ENCODE data around the gene ZSCAN10. TPM values are rescaled to one million over a fixed set of nuclear protein-coding genes. Genes with fewer than 3 reads are reported as not detected.
"Not testable (repeated sequence)": the region's sequence is repeated elsewhere in the genome, so short reads cannot be mapped to it uniquely, and the experiment has no call there.

ZSCAN10 gene
- polyA plus RNA-seq, 1 donor = 0.66 TPM

DNA sequence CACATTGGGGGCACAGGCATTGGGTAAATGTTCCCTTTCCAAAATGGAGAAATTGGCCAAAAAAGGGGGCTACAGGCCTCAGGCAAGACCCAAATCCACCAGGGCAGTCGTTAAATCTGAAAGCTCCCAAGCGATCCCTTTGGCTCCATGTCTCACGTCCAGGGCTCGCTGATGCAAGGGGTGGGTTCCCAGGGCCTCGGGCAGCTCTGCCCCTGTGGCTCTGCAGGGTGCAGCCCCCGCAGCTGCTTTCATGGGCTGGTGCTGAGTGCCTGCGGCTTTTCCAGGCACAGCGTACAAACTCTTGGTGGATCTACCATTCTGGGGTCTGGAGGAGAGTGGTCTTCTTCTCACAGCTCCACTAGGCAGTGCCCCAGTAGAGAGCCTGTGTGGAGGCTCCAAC lies 15.7 kb downstream of the ZSCAN10 start:
- not testable (repeated sequence) for H3K36me3 ChIP-seq (ENCODE audit: control insufficient read depth, insufficient read depth, low read length); H3K27me3 ChIP-seq (ENCODE audit: control insufficient read depth, insufficient read depth, low read length); DNase-seq; H3K4me3 ChIP-seq (ENCODE audit: low read length); H3K9me3 ChIP-seq (ENCODE audit: control insufficient read depth, low read depth, low read length)
- no CpG with 5 or more reads among the region's 8 CpGs for WGBS (ENCODE audit: insufficient coverage, low lambda C conversion rate)
- Histone ChIP-seq H3K27ac (ENCODE audit: low read length) (peak overlapping the region; percentile 61), H3K4me1 (ENCODE audit: control insufficient read depth, insufficient read depth, low read length) (peaks cover 42% of the 10 kb centered on the region)

DNA sequence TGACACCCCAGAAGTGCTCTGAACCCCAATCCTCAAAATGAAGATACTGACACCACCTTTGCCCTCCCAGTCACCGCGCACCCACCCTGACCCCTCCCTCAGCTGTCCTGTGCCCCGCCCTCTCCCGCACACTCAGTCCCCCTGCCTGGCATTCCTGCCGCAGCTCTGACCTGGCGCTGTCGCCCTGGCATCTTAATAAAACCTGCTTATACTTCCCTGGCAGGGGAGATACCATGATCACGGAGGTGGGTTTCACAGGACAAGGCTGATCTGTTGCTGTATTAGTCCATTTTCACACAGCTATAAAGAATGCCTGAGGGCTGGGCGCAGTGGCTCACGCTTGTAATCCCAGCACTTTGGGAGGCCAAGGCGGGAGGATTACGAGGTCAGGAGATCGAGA lies 17.1 kb downstream of the ZSCAN10 start:
- H3K9me3 ChIP-seq (ENCODE audit: control insufficient read depth, low read depth, low read length); H3K36me3 ChIP-seq (ENCODE audit: control insufficient read depth, insufficient read depth, low read length); H3K27me3 ChIP-seq (ENCODE audit: control insufficient read depth, insufficient read depth, low read length); H3K27ac ChIP-seq (ENCODE audit: low read length); DNase-seq; H3K4me3 ChIP-seq (ENCODE audit: low read length): not testable (repeated sequence)
- no CpG with 5 or more reads among the region's 13 CpGs for WGBS (ENCODE audit: insufficient coverage, low lambda C conversion rate)
- H3K4me1 ChIP-seq (ENCODE audit: control insufficient read depth, insufficient read depth, low read length) = peaks cover 30% of the 10 kb centered on the region

DNA sequence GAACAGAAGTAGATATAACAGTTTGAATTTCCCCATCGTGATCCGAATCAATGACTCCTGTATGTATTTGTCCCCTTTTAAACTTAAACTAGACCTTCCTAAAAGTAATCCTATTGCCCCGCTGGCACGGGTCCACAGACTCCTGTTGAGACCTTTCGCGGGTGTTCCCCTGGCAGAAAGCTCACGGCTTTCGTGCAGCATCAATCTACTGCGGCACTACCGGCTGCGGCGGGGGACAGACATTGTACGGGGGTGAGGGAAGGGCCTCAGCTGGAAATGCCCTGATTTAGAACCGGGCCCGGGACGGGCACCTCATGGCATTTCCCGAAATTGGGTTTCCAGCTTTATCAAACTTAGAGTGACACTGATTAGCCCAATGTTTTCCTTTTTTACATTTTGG lies 19.1 kb downstream of the ZSCAN10 start:
- H3K4me1 ChIP-seq (ENCODE audit: control insufficient read depth, insufficient read depth, low read length) = peaks cover 11% of the 10 kb centered on the region
- no peak overlapping the region for H3K4me3 ChIP-seq (ENCODE audit: low read length)
- no peaks in the 10 kb centered on the region for H3K36me3 ChIP-seq (ENCODE audit: control insufficient read depth, insufficient read depth, low read length)
- no peak for DNase-seq
- no peak overlapping the region for H3K27ac ChIP-seq (ENCODE audit: low read length)
- WGBS (ENCODE audit: insufficient coverage, low lambda C conversion rate) = no CpG with 5 or more reads among the region's 17 CpGs
- H3K9me3 ChIP-seq (ENCODE audit: control insufficient read depth, low read depth, low read length) = peaks cover 2% of the 10 kb centered on the region
- H3K27me3 ChIP-seq (ENCODE audit: control insufficient read depth, insufficient read depth, low read length) = no peaks in the 10 kb centered on the region

DNA sequence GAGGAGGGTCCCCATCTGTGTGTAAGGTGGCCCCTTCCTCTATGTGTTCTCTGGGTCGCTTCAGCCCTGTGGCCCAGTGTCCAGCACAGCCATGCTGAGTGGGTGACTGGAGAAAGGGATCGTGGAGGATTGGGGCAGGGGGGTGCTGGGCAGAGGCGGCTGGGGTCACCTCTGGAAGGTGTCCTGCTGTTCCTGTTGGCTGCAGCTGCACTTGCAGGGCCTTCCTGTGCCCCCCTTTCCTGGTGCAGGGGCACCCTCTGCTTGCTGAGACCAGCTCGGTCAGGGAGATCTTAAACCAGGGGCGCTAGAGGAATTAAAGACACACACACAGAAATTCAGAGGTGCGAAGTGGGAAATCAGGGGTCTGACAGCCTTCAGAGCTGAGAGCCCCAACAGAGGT lies 22.5 kb downstream of the ZSCAN10 start:
- no peak overlapping the region for H3K27ac ChIP-seq (ENCODE audit: low read length)
- no peaks in the 10 kb centered on the region for H3K27me3 ChIP-seq (ENCODE audit: control insufficient read depth, insufficient read depth, low read length)
- DNase-seq = no peak
- H3K9me3 ChIP-seq (ENCODE audit: control insufficient read depth, low read depth, low read length) = no peaks in the 10 kb centered on the region
- H3K4me3 ChIP-seq (ENCODE audit: low read length) = no peak overlapping the region
- no peaks in the 10 kb centered on the region for H3K36me3 ChIP-seq (ENCODE audit: control insufficient read depth, insufficient read depth, low read length)
- WGBS (ENCODE audit: insufficient coverage, low lambda C conversion rate) = no CpG with 5 or more reads among the region's 6 CpGs
- no peaks in the 10 kb centered on the region for H3K4me1 ChIP-seq (ENCODE audit: control insufficient read depth, insufficient read depth, low read length)

DNA sequence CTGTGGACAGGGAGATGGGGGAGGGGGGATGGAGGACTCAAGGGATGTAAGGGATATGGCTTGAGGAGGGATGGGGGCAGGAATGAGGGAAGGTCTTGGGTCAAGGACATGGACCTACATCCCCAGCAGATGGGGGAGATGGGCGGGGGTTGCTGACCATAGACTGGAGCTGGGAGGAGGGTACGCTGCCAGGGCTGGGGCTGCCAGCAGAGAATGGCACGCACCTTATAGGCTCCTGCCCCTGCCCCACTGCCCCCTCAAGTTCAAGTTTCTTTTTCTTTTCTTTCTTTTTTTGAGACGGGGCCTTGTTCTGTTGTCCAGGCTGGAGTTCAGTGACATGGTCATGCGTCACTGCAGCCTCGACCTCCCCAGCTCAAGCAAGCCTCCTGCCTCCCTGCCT lies 23.1 kb downstream of the ZSCAN10 start:
- H3K4me3 ChIP-seq (ENCODE audit: low read length); H3K4me1 ChIP-seq (ENCODE audit: control insufficient read depth, insufficient read depth, low read length); H3K27ac ChIP-seq (ENCODE audit: low read length); H3K27me3 ChIP-seq (ENCODE audit: control insufficient read depth, insufficient read depth, low read length); DNase-seq; H3K9me3 ChIP-seq (ENCODE audit: control insufficient read depth, low read depth, low read length); H3K36me3 ChIP-seq (ENCODE audit: control insufficient read depth, insufficient read depth, low read length): not testable (repeated sequence)
- 100% methylated on average over 1 of the region's 6 CpGs for WGBS (ENCODE audit: insufficient coverage, low lambda C conversion rate)

DNA sequence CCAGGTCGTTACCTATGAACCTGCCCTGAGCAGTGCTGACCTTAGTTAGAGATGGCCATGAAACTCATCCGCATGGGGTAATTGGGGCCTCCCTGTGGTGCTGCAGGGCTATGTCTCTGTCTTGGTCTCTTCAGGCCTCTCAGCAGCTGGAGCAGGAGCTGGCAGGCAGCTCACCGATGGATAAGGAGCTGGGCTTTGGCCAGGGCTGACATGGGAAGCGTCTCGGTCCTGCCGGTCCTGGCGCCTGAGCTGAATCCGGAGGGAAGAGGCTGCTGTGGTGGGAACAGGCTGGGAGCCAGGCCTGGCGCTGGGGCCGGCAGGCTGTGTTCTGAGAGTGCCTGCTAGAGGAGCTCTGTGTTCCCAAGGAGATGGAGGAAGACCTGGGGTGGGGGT lies 23.6 kb downstream of the ZSCAN10 start:
- Histone ChIP-seq H3K9me3 (ENCODE audit: control insufficient read depth, low read depth, low read length) (no peaks in the 10 kb centered on the region), H3K27me3 (ENCODE audit: control insufficient read depth, insufficient read depth, low read length) (no peaks in the 10 kb centered on the region), H3K4me1 (ENCODE audit: control insufficient read depth, insufficient read depth, low read length) (no peaks in the 10 kb centered on the region), H3K4me3 (ENCODE audit: low read length) (no peak overlapping the region), H3K36me3 (ENCODE audit: control insufficient read depth, insufficient read depth, low read length) (no peaks in the 10 kb centered on the region), H3K27ac (ENCODE audit: low read length) (no peak overlapping the region)
- DNase-seq = no peak
- no CpG with 5 or more reads among the region's 10 CpGs for WGBS (ENCODE audit: insufficient coverage, low lambda C conversion rate)

DNA sequence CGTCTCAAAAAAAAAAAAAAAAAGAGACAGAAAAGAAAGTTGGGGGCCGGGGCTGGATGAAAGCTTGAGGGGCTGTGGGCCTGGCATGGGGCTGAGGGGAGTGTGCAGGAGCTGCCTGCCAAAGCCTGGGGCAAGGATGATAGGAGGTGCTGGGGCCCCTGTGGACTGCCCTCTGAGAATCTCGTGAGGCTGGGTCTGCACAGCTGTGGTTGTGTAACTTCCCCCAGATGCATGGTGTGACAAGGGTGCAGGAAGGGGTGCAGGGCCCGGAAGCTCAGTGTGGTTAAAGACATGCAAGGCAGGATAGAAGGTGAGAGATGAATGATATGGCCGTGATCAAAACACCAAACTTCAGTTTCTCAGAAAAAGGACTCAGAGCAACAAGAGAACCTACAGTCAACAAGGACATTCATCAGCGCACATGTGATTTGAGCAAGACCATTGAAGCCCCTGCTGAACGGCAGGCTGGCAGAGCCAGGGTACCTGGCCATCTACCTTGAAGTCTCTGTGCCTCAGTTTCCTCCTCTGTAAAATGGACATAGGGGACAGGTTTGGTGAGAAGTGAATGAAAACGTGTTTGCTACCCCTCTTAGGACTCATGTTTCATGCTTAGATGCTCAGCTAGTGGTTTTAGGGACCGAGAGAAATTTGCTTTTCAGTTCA lies 24.1 kb downstream of the ZSCAN10 start:
- no peaks in the 10 kb centered on the region for H3K4me1 ChIP-seq (ENCODE audit: control insufficient read depth, insufficient read depth, low read length)
- no peaks in the 10 kb centered on the region for H3K9me3 ChIP-seq (ENCODE audit: control insufficient read depth, low read depth, low read length)
- no peak overlapping the region for H3K27ac ChIP-seq (ENCODE audit: low read length)
- no peak for DNase-seq
- WGBS (ENCODE audit: insufficient coverage, low lambda C conversion rate) = no CpG with 5 or more reads among the region's 9 CpGs
- no peaks in the 10 kb centered on the region for H3K36me3 ChIP-seq (ENCODE audit: control insufficient read depth, insufficient read depth, low read length)
- no peak overlapping the region for H3K4me3 ChIP-seq (ENCODE audit: low read length)
- no peaks in the 10 kb centered on the region for H3K27me3 ChIP-seq (ENCODE audit: control insufficient read depth, insufficient read depth, low read length)

DNA sequence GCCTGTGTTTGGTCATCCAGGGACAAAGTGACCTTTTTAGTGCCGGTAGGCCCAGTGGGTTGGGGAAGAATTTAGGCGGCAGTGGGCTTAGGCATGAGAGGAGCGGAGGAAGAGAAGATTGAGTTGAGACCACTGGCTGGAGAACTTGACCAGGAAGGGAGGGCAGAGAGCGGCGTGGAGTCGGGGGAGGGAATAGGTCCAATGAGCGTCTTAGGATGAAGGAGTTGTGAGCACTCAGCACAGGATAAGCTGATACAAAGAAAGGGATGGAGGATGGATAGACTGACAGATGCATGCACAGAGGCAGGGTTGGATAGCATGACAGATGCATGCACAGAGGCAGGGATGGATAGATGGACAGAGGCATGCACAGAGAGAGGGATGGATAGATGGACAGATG lies 25.6 kb downstream of the ZSCAN10 start:
- no peaks in the 10 kb centered on the region for H3K4me1 ChIP-seq (ENCODE audit: control insufficient read depth, insufficient read depth, low read length)
- H3K27me3 ChIP-seq (ENCODE audit: control insufficient read depth, insufficient read depth, low read length) = no peaks in the 10 kb centered on the region
- no peak overlapping the region for H3K27ac ChIP-seq (ENCODE audit: low read length)
- no peak overlapping the region for H3K4me3 ChIP-seq (ENCODE audit: low read length)
- no peaks in the 10 kb centered on the region for H3K9me3 ChIP-seq (ENCODE audit: control insufficient read depth, low read depth, low read length)
- WGBS (ENCODE audit: insufficient coverage, low lambda C conversion rate) = 90% methylated on average over 2 of the region's 7 CpGs
- H3K36me3 ChIP-seq (ENCODE audit: control insufficient read depth, insufficient read depth, low read length) = peaks cover 2% of the 10 kb centered on the region
- DNase-seq = no peak

DNA sequence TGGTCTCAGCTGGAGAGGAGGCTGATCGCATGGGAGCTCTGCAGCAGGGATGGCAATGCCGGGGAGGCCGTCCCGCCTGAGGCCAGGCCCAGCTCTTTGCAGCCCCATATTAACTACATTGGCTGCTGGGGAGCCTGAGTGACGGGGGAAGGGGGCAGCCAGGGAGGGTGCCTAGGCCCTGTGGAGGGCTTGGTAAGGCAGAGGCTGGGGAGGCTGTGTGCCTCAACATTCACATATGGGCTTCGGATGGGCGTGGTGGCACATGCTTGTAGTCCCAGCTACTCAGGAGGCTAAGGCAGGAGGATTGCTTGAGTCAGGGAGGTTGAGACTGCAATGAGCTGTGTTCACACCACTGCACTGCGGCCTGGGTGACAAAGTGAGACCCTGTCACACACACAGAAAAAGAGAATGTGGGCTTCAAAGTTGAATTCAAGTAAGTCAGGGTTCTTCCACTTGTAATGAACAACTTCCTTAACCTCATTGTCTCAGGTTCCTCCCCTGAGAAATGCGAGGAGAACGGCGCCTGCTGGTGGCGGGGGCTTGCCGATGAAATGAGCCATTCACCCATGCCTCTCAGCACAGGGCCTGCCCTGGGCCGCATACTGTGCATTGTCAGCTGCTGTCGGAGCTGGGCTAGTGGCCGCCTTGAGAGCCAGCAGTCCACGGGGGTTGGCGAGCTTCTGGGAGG lies 26.4 kb downstream of the ZSCAN10 start:
- H3K27ac ChIP-seq (ENCODE audit: low read length); H3K9me3 ChIP-seq (ENCODE audit: control insufficient read depth, low read depth, low read length); DNase-seq; H3K27me3 ChIP-seq (ENCODE audit: control insufficient read depth, insufficient read depth, low read length); H3K36me3 ChIP-seq (ENCODE audit: control insufficient read depth, insufficient read depth, low read length); H3K4me3 ChIP-seq (ENCODE audit: low read length); H3K4me1 ChIP-seq (ENCODE audit: control insufficient read depth, insufficient read depth, low read length): not testable (repeated sequence)
- no CpG with 5 or more reads among the region's 18 CpGs for WGBS (ENCODE audit: insufficient coverage, low lambda C conversion rate)

DNA sequence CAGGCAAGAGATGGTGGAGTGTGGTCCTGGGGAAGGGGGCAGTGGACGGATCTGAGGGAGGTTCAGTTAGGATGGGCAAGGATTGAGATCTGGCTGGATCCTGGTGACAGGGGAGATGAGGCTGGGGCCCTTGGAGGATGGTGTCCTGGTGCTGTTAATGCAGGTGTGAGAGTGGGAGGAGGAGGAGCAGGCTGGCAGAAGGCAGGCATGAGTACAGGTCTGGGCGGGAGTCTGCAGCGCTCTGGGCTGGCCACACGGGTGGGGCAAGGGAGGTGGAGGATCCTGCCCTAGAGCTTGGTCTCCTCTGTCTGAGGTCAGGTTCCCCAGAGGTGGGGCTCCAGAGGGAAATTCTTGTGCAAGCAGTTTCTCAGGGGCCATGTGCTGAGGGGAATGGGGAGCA lies 26.9 kb downstream of the ZSCAN10 start:
- no CpG with 5 or more reads among the region's 4 CpGs for WGBS (ENCODE audit: insufficient coverage, low lambda C conversion rate)
- H3K27ac ChIP-seq (ENCODE audit: low read length) = not testable (repeated sequence)

DNA sequence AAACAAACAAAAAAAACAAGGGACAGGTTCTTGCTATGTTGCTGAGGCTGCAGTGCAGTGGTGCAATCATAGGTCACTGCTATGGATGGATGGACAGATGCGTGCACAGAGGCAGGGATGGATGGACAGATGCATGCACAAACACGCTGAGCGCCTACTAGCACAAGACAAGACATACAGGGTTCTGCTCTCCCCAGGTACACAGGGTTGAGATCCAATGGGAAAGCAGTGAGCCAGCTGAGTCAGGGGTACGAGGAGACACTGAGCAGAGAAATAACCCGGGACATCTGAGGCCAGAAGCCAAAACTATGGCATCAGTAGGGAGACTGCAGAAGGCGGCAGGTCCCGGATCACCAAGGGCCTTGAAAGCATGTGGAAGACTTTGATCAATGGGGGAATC lies 27.4 kb downstream of the ZSCAN10 start:
- no peak overlapping the region for H3K4me3 ChIP-seq (ENCODE audit: low read length)
- peaks cover 4% of the 10 kb centered on the region for H3K4me1 ChIP-seq (ENCODE audit: control insufficient read depth, insufficient read depth, low read length)
- DNase-seq = no peak
- H3K36me3 ChIP-seq (ENCODE audit: control insufficient read depth, insufficient read depth, low read length) = peaks cover 4% of the 10 kb centered on the region
- H3K27ac ChIP-seq (ENCODE audit: low read length) = no peak overlapping the region
- WGBS (ENCODE audit: insufficient coverage, low lambda C conversion rate) = no CpG with 5 or more reads among the region's 7 CpGs
- no peaks in the 10 kb centered on the region for H3K9me3 ChIP-seq (ENCODE audit: control insufficient read depth, low read depth, low read length)
- H3K27me3 ChIP-seq (ENCODE audit: control insufficient read depth, insufficient read depth, low read length) = no peaks in the 10 kb centered on the region

More for the DNA sequence above, 26.9 kb downstream of the ZSCAN10 start:
- not testable (repeated sequence) for H3K27me3 ChIP-seq (ENCODE audit: control insufficient read depth, insufficient read depth, low read length); DNase-seq; H3K36me3 ChIP-seq (ENCODE audit: control insufficient read depth, insufficient read depth, low read length); H3K9me3 ChIP-seq (ENCODE audit: control insufficient read depth, low read depth, low read length); H3K4me1 ChIP-seq (ENCODE audit: control insufficient read depth, insufficient read depth, low read length); H3K4me3 ChIP-seq (ENCODE audit: low read length)
